ENCODE measurements around the gene EXOC1L. TPM values are rescaled to one million over a fixed set of nuclear protein-coding genes. Genes with fewer than 3 reads are reported as not detected.

Gene EXOC1L
- polyA plus RNA-seq, 2 of the 4 experiments (the other 2 are of a cell fraction), result not detected

DNA sequence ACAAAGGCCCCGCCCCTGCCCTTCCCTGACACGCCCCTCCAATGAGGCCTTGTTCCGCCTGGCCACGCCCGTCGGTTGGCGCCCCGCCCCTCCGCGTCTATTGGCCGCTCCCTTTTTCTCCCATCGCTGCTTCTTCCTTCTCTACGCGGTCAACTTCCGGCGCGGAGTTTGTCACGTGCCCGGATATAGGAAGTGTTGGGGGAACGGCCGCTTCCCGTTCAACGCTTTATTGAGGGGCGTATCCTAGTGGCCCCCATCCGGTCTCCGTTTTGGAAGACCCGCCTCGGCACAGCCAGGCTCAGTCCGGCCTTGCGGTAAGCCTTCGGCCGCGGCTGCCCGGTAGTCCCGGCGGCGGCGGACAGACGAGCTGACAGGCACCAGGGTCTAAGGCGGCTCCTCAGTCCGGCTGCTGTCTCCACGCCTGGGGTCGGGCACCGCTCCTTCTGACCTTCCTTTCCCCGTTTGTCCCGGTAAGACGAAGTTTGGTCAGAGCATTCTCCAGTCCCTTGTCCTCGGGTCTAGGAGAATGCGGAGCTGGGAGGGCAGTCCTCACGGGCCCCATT is 34.0 kb downstream of the EXOC1L start, which contains the start of gene EXOC1 (continued):
- no peak for TF ChIP-seq CTCF (IDR thresholded peaks at IDR 0.05)
- TF ChIP-seq, protein P1, sequence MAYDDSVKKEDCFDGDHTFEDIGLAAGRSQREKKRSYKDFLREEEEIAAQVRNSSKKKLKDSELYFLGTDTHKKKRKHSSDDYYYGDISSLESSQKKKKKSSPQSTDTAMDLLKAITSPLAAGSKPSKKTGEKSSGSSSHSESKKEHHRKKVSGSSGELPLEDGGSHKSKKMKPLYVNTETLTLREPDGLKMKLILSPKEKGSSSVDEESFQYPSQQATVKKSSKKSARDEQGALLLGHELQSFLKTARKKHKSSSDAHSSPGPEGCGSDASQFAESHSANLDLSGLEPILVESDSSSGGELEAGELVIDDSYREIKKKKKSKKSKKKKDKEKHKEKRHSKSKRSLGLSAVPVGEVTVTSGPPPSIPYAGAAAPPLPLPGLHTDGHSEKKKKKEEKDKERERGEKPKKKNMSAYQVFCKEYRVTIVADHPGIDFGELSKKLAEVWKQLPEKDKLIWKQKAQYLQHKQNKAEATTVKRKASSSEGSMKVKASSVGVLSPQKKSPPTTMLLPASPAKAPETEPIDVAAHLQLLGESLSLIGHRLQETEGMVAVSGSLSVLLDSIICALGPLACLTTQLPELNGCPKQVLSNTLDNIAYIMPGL (CRISPR knock-in tag; IDR thresholded peaks at IDR 0.05; ENCODE audit: borderline replicate concordance), result no peak
- TF ChIP-seq RNF2 (IDR thresholded peaks at IDR 0.05; ENCODE audit: borderline replicate concordance, low read depth), result no peak
- no peak for TF ChIP-seq ZFP36 (IDR thresholded peaks at IDR 0.05; ENCODE audit: borderline replicate concordance, partially characterized antibody)
- TF ChIP-seq JUN (IDR thresholded peaks at IDR 0.05), result peak in 1 of 2 experiments; percentile 41; a peak in 1 of 5 replicates

DNA sequence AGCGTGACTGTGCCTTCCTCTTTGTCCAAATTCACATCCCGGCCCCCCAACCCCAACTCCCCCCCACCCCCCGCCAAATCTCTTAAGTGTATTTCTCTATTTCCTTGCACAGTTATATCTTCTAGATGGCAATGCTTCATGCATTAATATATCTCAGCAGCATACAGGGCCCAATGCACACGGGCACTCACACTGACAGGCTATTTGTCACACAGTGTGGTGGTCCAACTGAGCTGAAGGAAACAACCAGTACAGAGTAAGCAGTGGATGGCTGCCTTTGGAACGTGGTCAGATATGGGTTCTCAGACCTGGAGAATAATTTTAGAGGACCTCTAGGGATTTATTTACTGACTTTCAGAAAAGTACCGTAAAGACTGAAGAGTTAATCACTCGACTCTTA is 34.5 kb downstream of the EXOC1L start:
- TF ChIP-seq RCOR1 (IDR thresholded peaks at IDR 0.05; ENCODE audit: low read depth, low read length) (no peak), RAD21 (conservative IDR thresholded peaks at IDR 0.05 in 1 of 2, IDR thresholded peaks at IDR 0.05 in 1 of 2) (no peak), MYC (IDR thresholded peaks at IDR 0.05; ENCODE audit: borderline replicate concordance, low read length) (no peak)
- CTCF ChIA-PET, result interaction anchor here (1.5 to 1.6 kb wide), 2 partner anchors 13 to 409 kb away, joined by 3 to 4 read pairs; no protein-coding TSS in a partner anchor
- H3K4me2 ChIP-seq, result peak overlapping the region; percentile 91
- H3K27ac ChIP-seq, result peak overlapping the region; percentile 79 to 96
- no peaks in the 10 kb centered on the region for H3K9me3 ChIP-seq
- ATAC-seq (peak in 1 of 2 experiments; percentile 55; a peak in 3 of 6 replicates), DNase-seq (ENCODE audit: low read depth in 1 of 2, low spot score in 1 of 2) (no peak), FAIRE-seq (no peak)
- H3K4me1 ChIP-seq, result peaks cover 3% of the 10 kb centered on the region; the same call in 2 of the 3 replicates
- 8% methylated on average over 6 of the region's 7 CpGs for WGBS (ENCODE audit: missing lambda C conversion rate)
- peak overlapping the region; percentile 73 for H3K4me3 ChIP-seq
- POLR2A ChIA-PET, result interaction anchor here (1.8 kb wide), 1 partner anchor 12 kb away, joined by 7 read pairs; no protein-coding TSS in a partner anchor

DNA sequence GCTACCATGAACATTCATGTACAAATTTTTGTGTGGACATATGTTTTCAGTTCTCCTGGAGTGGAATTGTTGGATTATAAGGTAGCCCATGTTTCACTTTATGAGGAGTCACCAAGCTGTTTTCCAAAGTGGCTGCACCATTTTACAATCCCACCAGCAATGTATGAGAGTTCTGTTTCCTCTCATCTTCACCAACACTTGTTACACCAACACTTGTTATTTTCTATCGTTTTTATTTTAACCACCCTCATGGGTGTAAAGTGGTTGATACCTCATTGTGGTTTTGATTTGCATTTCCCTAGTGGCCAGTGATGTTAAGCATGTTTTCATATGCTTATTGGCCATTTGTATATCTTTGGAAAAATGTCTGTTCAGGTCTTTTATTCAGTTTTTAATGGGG is 38.0 kb downstream of the EXOC1L start:
- TF ChIP-seq REST (IDR thresholded peaks at IDR 0.05), result no peak
- TF ChIP-seq ESRRA (IDR thresholded peaks at IDR 0.05; ENCODE audit: borderline replicate concordance, low read length), result no peak
- TF ChIP-seq MAX (IDR thresholded peaks at IDR 0.05), result no peak
- TF ChIP-seq KDM1A (IDR thresholded peaks at IDR 0.05; ENCODE audit: low read depth), result no peak
- no peak for TF ChIP-seq EHF (CRISPR knock-in tag; IDR thresholded peaks at IDR 0.05)
- no peak for TF ChIP-seq HOXB5 (CRISPR knock-in tag; IDR thresholded peaks at IDR 0.05)
- TF ChIP-seq RFX5 (IDR thresholded peaks at IDR 0.05), result no peak
- no peak for TF ChIP-seq SMC3 (IDR thresholded peaks at IDR 0.05)
- TF ChIP-seq RNF2 (IDR thresholded peaks at IDR 0.05; ENCODE audit: borderline replicate concordance, low read depth), result no peak
- TF ChIP-seq, protein P2, sequence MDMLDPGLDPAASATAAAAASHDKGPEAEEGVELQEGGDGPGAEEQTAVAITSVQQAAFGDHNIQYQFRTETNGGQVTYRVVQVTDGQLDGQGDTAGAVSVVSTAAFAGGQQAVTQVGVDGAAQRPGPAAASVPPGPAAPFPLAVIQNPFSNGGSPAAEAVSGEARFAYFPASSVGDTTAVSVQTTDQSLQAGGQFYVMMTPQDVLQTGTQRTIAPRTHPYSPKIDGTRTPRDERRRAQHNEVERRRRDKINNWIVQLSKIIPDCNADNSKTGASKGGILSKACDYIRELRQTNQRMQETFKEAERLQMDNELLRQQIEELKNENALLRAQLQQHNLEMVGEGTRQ (IDR thresholded peaks at IDR 0.05), result no peak
- TF ChIP-seq FOSB (CRISPR knock-in tag; IDR thresholded peaks at IDR 0.05), result no peak
- TF ChIP-seq HOXB13 (CRISPR knock-in tag; IDR thresholded peaks at IDR 0.05; ENCODE audit: low read depth), result no peak
- TF ChIP-seq, protein P3, sequence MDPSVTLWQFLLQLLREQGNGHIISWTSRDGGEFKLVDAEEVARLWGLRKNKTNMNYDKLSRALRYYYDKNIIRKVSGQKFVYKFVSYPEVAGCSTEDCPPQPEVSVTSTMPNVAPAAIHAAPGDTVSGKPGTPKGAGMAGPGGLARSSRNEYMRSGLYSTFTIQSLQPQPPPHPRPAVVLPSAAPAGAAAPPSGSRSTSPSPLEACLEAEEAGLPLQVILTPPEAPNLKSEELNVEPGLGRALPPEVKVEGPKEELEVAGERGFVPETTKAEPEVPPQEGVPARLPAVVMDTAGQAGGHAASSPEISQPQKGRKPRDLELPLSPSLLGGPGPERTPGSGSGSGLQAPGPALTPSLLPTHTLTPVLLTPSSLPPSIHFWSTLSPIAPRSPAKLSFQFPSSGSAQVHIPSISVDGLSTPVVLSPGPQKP (IDR thresholded peaks at IDR 0.05; ENCODE audit: low read depth, low read length), result no peak
- no peak for TF ChIP-seq HDAC2 (IDR thresholded peaks at IDR 0.05)
- ChIA-PET POLR2A (interaction anchor here (0.6 kb wide), 1 partner anchor 503 kb away, joined by 3 read pairs; no protein-coding TSS in a partner anchor), CTCF (interaction anchor here (1.3 kb wide), 1 partner anchor 443 kb away, joined by 3 read pairs; no protein-coding TSS in a partner anchor)
- WGBS (ENCODE audit: missing lambda C conversion rate), result 95% methylated on average over 1 of the region's 1 CpG
- H3K4me1 ChIP-seq, result peaks cover 3% of the 10 kb centered on the region; the same call in 2 of the 3 replicates
- no peaks in the 10 kb centered on the region for H3K9me3 ChIP-seq
- H3K27ac ChIP-seq, result no peak overlapping the region
- no peak for DNase-seq (ENCODE audit: low read depth in 1 of 2, low spot score in 1 of 2)
- H3K4me2 ChIP-seq, result no peak overlapping the region
- no peak for ATAC-seq
- FAIRE-seq, result no peak
- H3K4me3 ChIP-seq, result no peak overlapping the region

Measured in A549 (cell line).